OCI-LY1 (cell line): ENCODE data around the gene SLMAP.

Experiments used
- H2AFZ ChIP-seq: fragments of 200-600 bp; sonication (generic), shearing (Covaris generic); 2 replicates; pipeline ENCODE4 v1.6.0; 2014; ENCODE audit warnings: antibody characterized with exemption, mild to moderate bottlenecking, low read length
- H3F3A ChIP-seq: fragments of 200-600 bp; sonication (generic), shearing (Covaris generic); 2 replicates; pipeline ENCODE4 v1.6.0; 2014; ENCODE audit warnings: mild to moderate bottlenecking, antibody characterized with exemption, low read length, moderate library complexity; ENCODE audit not compliant: insufficient read depth
- H3K27ac ChIP-seq: fragments of 200-600 bp; sonication (generic); 2 replicates; pipeline ENCODE4 v1.5.1; 2014; ENCODE audit warnings: low read length, mixed run types, mild to moderate bottlenecking, low read depth; ENCODE audit not compliant: poor library complexity, severe bottlenecking
- H3K27me3 ChIP-seq: fragments of 200-600 bp; sonication (generic); 2 replicates; pipeline ENCODE4 v1.6.0; 2014; ENCODE audit warnings: antibody characterized with exemption, mild to moderate bottlenecking, low read length, moderate library complexity; ENCODE audit not compliant: insufficient read depth
- H3K36me3 ChIP-seq: fragments of 200-600 bp; sonication (generic); 2 replicates; pipeline ENCODE4 v1.6.1; 2014; ENCODE audit warnings: mild to moderate bottlenecking, antibody characterized with exemption, low read length, moderate library complexity, mixed read lengths; ENCODE audit not compliant: insufficient read depth
- H3K4me1 ChIP-seq: fragments of 200-600 bp; sonication (generic); 2 replicates; pipeline ENCODE4 v1.5.1; 2014; ENCODE audit warnings: mild to moderate bottlenecking, low read length, moderate library complexity; ENCODE audit not compliant: insufficient read depth, severe bottlenecking
- H3K4me2 ChIP-seq: fragments of 200-600 bp; sonication (generic), shearing (Covaris generic); 2 replicates; pipeline ENCODE4 v1.6.1; 2014; ENCODE audit warnings: low read length
- H3K4me3 ChIP-seq: fragments of 200-600 bp; sonication (generic); 2 replicates; pipeline ENCODE4 v1.5.1; 2014; ENCODE audit warnings: low read length, low read depth, mild to moderate bottlenecking, mixed read lengths; ENCODE audit not compliant: poor library complexity, severe bottlenecking
- H3K79me2 ChIP-seq: fragments of 200-600 bp; shearing (Covaris generic); 2 replicates; pipeline ENCODE4 v1.6.1; 2016; ENCODE audit warnings: mixed run types, low read length, mixed read lengths; ENCODE audit not compliant: insufficient read depth
- H3K9ac ChIP-seq: fragments of 200-600 bp; sonication (generic), shearing (Covaris generic); 2 replicates; pipeline ENCODE4 v1.6.1; 2014; ENCODE audit warnings: mild to moderate bottlenecking, low read length, mixed read lengths
- H3K9me2 ChIP-seq: fragments of 200-600 bp; sonication (generic), shearing (Covaris generic); 2 replicates; pipeline ENCODE4 v1.6.1; 2014; ENCODE audit warnings: low read depth, mild to moderate bottlenecking, low read length, mixed read lengths
- H3K9me3 ChIP-seq: fragments of 200-600 bp; shearing (Covaris generic); 2 replicates; pipeline ENCODE4 v1.6.1; 2014; ENCODE audit warnings: low read length, mixed read lengths
- H4K20me1 ChIP-seq: fragments of 200-600 bp; sonication (generic), shearing (Covaris generic); 2 replicates; pipeline ENCODE4 v1.6.0; 2016; ENCODE audit warnings: mild to moderate bottlenecking, low read length; ENCODE audit not compliant: insufficient read depth
- CTCF ChIP-seq: fragments of 200-600 bp; sonication (generic), shearing (Covaris generic); IDR thresholded peaks from 2 replicates; pipeline ENCODE4 v1.5.1; 2017; ENCODE audit warnings: mild to moderate bottlenecking, antibody characterized with exemption, low read length, moderate library complexity, mixed read lengths
- EZH2 ChIP-seq: fragments of 200-600 bp; sonication (generic), shearing (Covaris generic); IDR thresholded peaks from 2 replicates; pipeline ENCODE4 v1.8.0; 2017; ENCODE audit warnings: borderline replicate concordance, mixed run types, mild to moderate bottlenecking, antibody characterized with exemption, low read length, moderate library complexity, mixed read lengths

The SLMAP gene

GRCh38 chr3:57917601-57918000 lies 161.5 kb downstream of the SLMAP start:
- H3K36me3 ChIP-seq = peaks cover 56% of the 10 kb centered on the region
- no peaks in the 10 kb centered on the region for H4K20me1 ChIP-seq
- no peaks in the 10 kb centered on the region for H3K4me1 ChIP-seq
- no peak overlapping the region for H2AFZ ChIP-seq
- H3K27me3 ChIP-seq = no peaks in the 10 kb centered on the region
- H3K27ac ChIP-seq = no peak overlapping the region
- no peak overlapping the region for H3K4me2 ChIP-seq
- H3K9me2 ChIP-seq = no peaks in the 10 kb centered on the region
- H3K4me3 ChIP-seq = no peak overlapping the region
- TF ChIP-seq CTCF (no peak), EZH2 (no peak)
- H3F3A ChIP-seq = no peaks in the 10 kb centered on the region
- H3K9me3 ChIP-seq = no peaks in the 10 kb centered on the region
- no peak overlapping the region for H3K9ac ChIP-seq
- no peaks in the 10 kb centered on the region for H3K79me2 ChIP-seq

- Histone ChIP-seq H3K4me3 (no peak overlapping the region), H3K27me3 (no peaks in the 10 kb centered on the region), H3K9me2 (no peaks in the 10 kb centered on the region), H4K20me1 (no peaks in the 10 kb centered on the region), H3K36me3 (peaks cover 60% of the 10 kb centered on the region), H3K4me1 (no peaks in the 10 kb centered on the region), H3F3A (no peaks in the 10 kb centered on the region), H3K9ac (no peak overlapping the region), H3K27ac (no peak overlapping the region), H3K9me3 (no peaks in the 10 kb centered on the region), H2AFZ (no peak overlapping the region), H3K4me2 (no peak overlapping the region), H3K79me2 (no peaks in the 10 kb centered on the region)
- TF ChIP-seq CTCF (no peak), EZH2 (no peak)
These were observed 162.2 kb downstream of the SLMAP start for GRCh38 chr3:57918123-57918837.

- no peaks in the 10 kb centered on the region for H3K4me1 ChIP-seq
- TF ChIP-seq EZH2 (no peak), CTCF (no peak)
- H3K4me2 ChIP-seq = no peak overlapping the region
- no peak overlapping the region for H3K4me3 ChIP-seq
- no peaks in the 10 kb centered on the region for H3K27me3 ChIP-seq
- H3K36me3 ChIP-seq = peaks cover 58% of the 10 kb centered on the region
- H3K9me2 ChIP-seq = no peaks in the 10 kb centered on the region
- H3K79me2 ChIP-seq = no peaks in the 10 kb centered on the region
- H2AFZ ChIP-seq = no peak overlapping the region
- H3K9ac ChIP-seq = no peak overlapping the region
- no peak overlapping the region for H3K27ac ChIP-seq
- H3K9me3 ChIP-seq = no peaks in the 10 kb centered on the region
- no peaks in the 10 kb centered on the region for H3F3A ChIP-seq
- no peaks in the 10 kb centered on the region for H4K20me1 ChIP-seq
These were observed 163.9 kb downstream of the SLMAP start for GRCh38 chr3:57919987-57920386.
